Pancreas (tissue), 10 donors: ENCODE data around the gene VASH1. TPM values are rescaled to one million over a fixed set of nuclear protein-coding genes. Genes with fewer than 3 reads are reported as not detected.
A peak's percentile ranks its signal among the peaks of the same experiment; 100 is the strongest.

Experiments
- ATAC-seq, 4 donors: fragments of 200-7000 bp; cut with Tn5 transposase; one replicate each; pipeline versions ENCODE4 v1.8.0 to v1.9.1; 2020; ENCODE audit warnings: mild to moderate bottlenecking in 4 of 4, moderate library complexity in 4 of 4
- DNase-seq, 6 donors: peaks; one replicate each; pipeline ENCODE4 v3.0.0-alpha.2; 2020
- FAIRE-seq: peaks from 2 replicates; lab custom pipeline; 2012; peaks lifted over from hg19 to GRCh38; lab: Jason Lieb, UNC
- H3K27ac ChIP-seq, 4 donors: fragments of 200-600 bp; sonication (generic); 1 replicate in 3 of 4; 2 replicates in 1 of 4; pipeline versions ENCODE4 v1.5.0 to v1.8.0; 2020
- H3K27me3 ChIP-seq, 4 donors: fragments of 200-600 bp; one replicate each; pipeline ENCODE4 v1.8.0; 2021
- H3K36me3 ChIP-seq, 3 donors: fragments of 200-600 bp; sonication (generic) in 1 of 3; one replicate each; pipeline versions ENCODE4 v1.5.0 to v1.8.0; 2020 to 2021
- H3K4me1 ChIP-seq, 3 donors: fragments of 200-600 bp; one replicate each; pipeline ENCODE4 v1.8.0; 2021
- H3K4me3 ChIP-seq, 4 donors: fragments of 200-600 bp; sonication (generic) in 2 of 4; one replicate each; pipeline versions ENCODE4 v1.5.0 to v1.8.0; 2020 to 2021
- H3K9me3 ChIP-seq, 4 donors: fragments of 200-600 bp; one replicate each; pipeline ENCODE4 v1.8.0; 2021
- WGBS, 2 donors: extraction: QIAGEN DNeasy Blood & Tissue Kit; methylation state at CpG; one replicate each; pipeline ENCODE4 v1.1.7; 2013; 5-methylcytosine and 5-hydroxymethylcytosine counted together
- intact Hi-C, 3 donors: fragments of 100-400 bp; cut with DNase I; formaldehyde crosslinking; loops; one replicate each; pipeline versions ENCODE4 v1.11.1 to v1.14.2; 2022
- polyA plus RNA-seq, 2 donors: library from polyadenylated mRNA; stranded (reverse); fragments of 200-250 nt; gene quantifications; one replicate each; pipeline ENCODE4 v1.2.3, GENCODE V29; 2013
- total RNA-seq, 6 donors: library from RNA; stranded (reverse); fragmentation: NEBNext Ultra II Directional in 4 of 6; extraction: Animal tissue kit (Norgen Biotek cat#: 25700) in 4 of 6; gene quantifications; one replicate each; pipeline versions ENCODE4 v1.2.1 to v1.2.4, GENCODE V29; 2021 to 2023
- TF ChIP-seq, protein P1 (sequence below), 4 donors: fragments of 200-600 bp; sonication (generic) in 3 of 4; IDR thresholded peaks; one replicate each; pipeline versions ENCODE4 v1.5.0 to v1.8.0; 2021; ENCODE audit warnings: antibody characterized with exemption in 4 of 4
- donor health status: healthy with polysubstance abuse.
- donor health status: DM: no; HTN: no; CAD: no; lungs with moderate emphysema.
- donor health status: DM: no; HTN: no; CAD: no.
- donor health status: control.
- donor health status: control.
- donor health status: Bipolar disorder and iron deficiency.
- donor health status: DM: yes; HTN: yes; CAD: no.
- donor health status: DM: no; HTN: no; CAD: no.
- donor health status: DM: no; HTN: no; CAD: no.
- donor health status: DM: yes; HTN: yes; CAD: no.

The VASH1 gene
- total and polyA plus RNA-seq, 8 donors: 1.6 to 15.0 (median 4.7) TPM

DNA sequence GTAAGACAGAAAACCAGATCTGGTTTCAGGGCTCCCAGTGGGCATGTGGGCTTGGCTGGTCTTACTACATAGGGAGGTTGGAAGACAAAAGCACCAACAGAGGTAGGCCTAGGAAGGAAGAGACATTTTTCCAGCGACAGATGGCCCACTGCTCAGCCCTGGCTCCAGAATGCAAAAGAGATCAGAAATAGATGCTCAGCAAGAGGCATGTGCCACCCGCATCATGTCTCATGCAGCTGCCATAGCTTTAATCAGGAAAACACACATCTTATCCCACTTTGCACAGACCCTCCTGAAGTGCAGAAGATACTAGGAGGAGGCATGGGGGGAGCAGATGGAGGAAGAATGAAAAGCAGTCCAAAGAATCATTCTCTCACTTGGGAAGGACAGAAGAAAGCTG, 25.3 kb downstream of the VASH1 start:
- Histone ChIP-seq H3K9me3 (no peaks in the 10 kb centered on the region), H3K36me3 (peaks cover 7 to 71% (median 43%) of the 10 kb centered on the region in 3 donors), H3K27ac (no peak overlapping the region), H3K4me1 (peaks cover 0 to 4% (median 0%) of the 10 kb centered on the region in 3 donors), H3K27me3 (no peaks in the 10 kb centered on the region), H3K4me3 (no peak overlapping the region)
- no peak for FAIRE-seq
- 96 to 100% methylated on average over 2 of the region's 2 CpGs for WGBS, 2 donors
- TF ChIP-seq, protein P1, sequence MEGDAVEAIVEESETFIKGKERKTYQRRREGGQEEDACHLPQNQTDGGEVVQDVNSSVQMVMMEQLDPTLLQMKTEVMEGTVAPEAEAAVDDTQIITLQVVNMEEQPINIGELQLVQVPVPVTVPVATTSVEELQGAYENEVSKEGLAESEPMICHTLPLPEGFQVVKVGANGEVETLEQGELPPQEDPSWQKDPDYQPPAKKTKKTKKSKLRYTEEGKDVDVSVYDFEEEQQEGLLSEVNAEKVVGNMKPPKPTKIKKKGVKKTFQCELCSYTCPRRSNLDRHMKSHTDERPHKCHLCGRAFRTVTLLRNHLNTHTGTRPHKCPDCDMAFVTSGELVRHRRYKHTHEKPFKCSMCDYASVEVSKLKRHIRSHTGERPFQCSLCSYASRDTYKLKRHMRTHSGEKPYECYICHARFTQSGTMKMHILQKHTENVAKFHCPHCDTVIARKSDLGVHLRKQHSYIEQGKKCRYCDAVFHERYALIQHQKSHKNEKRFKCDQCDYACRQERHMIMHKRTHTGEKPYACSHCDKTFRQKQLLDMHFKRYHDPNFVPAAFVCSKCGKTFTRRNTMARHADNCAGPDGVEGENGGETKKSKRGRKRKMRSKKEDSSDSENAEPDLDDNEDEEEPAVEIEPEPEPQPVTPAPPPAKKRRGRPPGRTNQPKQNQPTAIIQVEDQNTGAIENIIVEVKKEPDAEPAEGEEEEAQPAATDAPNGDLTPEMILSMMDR (IDR thresholded peaks at IDR 0.05): no peak
- DNase-seq: no peak
- intact Hi-C loops: no loop called here
- no peak for ATAC-seq

DNA sequence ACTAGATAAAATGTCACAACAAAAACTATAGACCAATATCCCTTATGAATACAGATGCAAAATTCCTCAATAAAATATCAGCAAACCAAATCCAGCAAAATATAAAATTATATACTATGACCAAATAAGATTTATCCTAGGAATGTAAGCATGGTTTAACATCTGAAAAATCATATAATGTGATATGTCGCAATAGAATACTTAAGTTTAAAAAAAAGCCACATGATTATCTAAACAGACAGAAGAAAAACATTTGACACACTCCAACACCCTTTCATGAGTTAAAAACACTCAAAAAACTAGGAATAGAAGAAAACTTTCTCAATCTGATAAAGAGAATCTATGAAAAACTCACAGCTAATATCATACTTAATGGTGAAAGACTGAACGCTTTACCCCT, 31.2 kb downstream of the VASH1 start:
- FAIRE-seq: peak; percentile 9
- intact Hi-C loops: no loop called here
- peaks cover 7 to 53% (median 27%) of the 10 kb centered on the region in 3 donors for H3K36me3 ChIP-seq

DNA sequence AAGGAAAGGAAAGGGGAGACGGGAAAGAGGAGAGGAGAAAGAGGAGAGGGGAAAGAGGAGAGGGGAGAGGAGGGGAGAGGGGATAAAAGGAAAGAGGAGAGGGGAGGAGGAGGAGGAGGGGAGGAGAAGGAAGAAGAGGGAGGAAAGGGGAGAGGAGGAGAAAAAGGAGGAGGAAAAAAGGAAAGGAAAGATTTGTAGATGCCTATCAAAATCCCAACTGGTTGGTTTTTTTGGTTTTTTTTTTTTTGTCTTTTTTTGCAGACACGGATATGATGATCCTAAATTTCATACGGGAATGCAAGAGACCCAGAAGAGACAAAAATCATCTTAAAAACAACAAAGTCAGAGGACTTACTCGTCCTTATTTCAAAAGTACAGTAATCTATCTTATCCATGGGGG, 32.1 kb downstream of the VASH1 start:
- FAIRE-seq (no peak), ATAC-seq (no peak), DNase-seq (no peak)
- Histone ChIP-seq H3K9me3 (no peaks in the 10 kb centered on the region), H3K36me3 (peaks cover 7 to 53% (median 18%) of the 10 kb centered on the region in 3 donors), H3K4me1 (no peaks in the 10 kb centered on the region), H3K27ac (no peak overlapping the region), H3K4me3 (no peak overlapping the region), H3K27me3 (no peaks in the 10 kb centered on the region)
- TF ChIP-seq, protein P1 (IDR thresholded peaks at IDR 0.05): no peak
- 86 to 92% methylated on average over 3 to 4 of the region's 4 CpGs for WGBS, 2 donors
- intact Hi-C loops: no loop called here

More for the DNA sequence above, 31.2 kb downstream of the VASH1 start:
- TF ChIP-seq, protein P1 (IDR thresholded peaks at IDR 0.05): no peak
- Histone ChIP-seq H3K9me3 (no peaks in the 10 kb centered on the region), H3K27ac (no peak overlapping the region), H3K27me3 (no peaks in the 10 kb centered on the region), H3K4me1 (no peaks in the 10 kb centered on the region), H3K4me3 (no peak overlapping the region)
- WGBS, 2 donors: 93 to 98% methylated on average over 2 of the region's 2 CpGs
- ATAC-seq (no peak), DNase-seq (no peak)

DNA sequence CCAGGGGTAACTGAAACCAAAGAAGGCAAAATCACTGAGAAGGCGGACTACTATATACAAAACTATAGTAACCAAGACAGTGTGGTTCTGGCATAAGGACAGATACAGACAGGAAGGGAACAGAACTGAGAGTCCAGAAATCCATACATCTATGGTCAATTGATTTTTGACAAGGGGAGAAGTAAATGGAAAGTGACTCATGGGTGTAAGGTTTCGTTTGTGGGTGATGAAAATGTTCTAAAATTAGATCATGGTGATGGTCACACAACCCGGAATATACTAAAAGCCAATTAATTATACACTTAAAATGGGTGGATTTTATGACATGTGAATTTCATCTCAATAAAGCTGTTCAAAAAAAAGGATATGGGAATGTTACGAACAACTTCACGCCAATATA, 32.7 kb downstream of the VASH1 start:
- DNase-seq: no peak
- ATAC-seq: no peak
- TF ChIP-seq, protein P1 (IDR thresholded peaks at IDR 0.05): no peak
- no peak overlapping the region for H3K4me3 ChIP-seq
- no peaks in the 10 kb centered on the region for H3K27me3 ChIP-seq
- intact Hi-C loops: no loop called here
- H3K4me1 ChIP-seq: no peaks in the 10 kb centered on the region
- WGBS, 2 donors: 85 to 90% methylated on average over 5 of the region's 5 CpGs
- no peak for FAIRE-seq
- peaks cover 7 to 53% (median 13%) of the 10 kb centered on the region in 3 donors for H3K36me3 ChIP-seq
- H3K9me3 ChIP-seq: no peaks in the 10 kb centered on the region
- H3K27ac ChIP-seq: no peak overlapping the region

DNA sequence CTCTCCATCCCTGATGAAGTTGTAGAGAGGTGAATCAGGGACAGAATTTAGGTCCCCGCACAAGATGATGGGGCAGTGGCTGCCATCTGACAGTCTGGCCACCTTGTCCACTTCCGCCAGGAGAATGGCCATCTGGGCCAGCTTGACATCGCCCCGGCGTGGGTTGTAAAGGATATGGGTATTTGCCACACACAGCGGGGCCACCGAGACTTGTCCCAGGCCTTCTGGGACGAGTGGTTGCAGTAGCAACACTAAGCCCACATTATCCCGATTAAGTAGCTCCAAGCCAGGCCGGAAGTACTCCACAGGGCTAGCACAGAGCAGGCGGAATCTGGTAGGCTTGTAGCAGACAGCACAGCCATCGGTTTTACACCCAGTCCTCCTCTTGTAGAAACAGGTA, 45.2 kb downstream of the VASH1 start:
- no peaks in the 10 kb centered on the region for H3K9me3 ChIP-seq
- H3K27ac ChIP-seq: no peak overlapping the region
- H3K36me3 ChIP-seq: peaks cover 10 to 68% (median 38%) of the 10 kb centered on the region in 3 donors
- DNase-seq (no peak), FAIRE-seq (no peak), ATAC-seq (no peak)
- H3K27me3 ChIP-seq: no peaks in the 10 kb centered on the region
- 91 to 97% methylated on average over 12 of the region's 12 CpGs for WGBS, 2 donors
- TF ChIP-seq, protein P1 (IDR thresholded peaks at IDR 0.05): no peak
- intact Hi-C loops: no loop called here
- no peak overlapping the region for H3K4me3 ChIP-seq
- H3K4me1 ChIP-seq: peaks cover 13% of the 10 kb centered on the region in 3 donors
